ENCODE measurements around the gene MRPL47. TPM values are rescaled to one million over a fixed set of nuclear protein-coding genes. Genes with fewer than 3 reads are reported as not detected.
"Not testable (repeated sequence)": the region's sequence is repeated elsewhere in the genome, so short reads cannot be mapped to it uniquely, and the experiment has no call there.

MRPL47 gene
- 39.4 and 41.0 TPM in 2 replicates for total RNA-seq
- 30.2 TPM for polyA plus RNA-seq (2012)

DNA sequence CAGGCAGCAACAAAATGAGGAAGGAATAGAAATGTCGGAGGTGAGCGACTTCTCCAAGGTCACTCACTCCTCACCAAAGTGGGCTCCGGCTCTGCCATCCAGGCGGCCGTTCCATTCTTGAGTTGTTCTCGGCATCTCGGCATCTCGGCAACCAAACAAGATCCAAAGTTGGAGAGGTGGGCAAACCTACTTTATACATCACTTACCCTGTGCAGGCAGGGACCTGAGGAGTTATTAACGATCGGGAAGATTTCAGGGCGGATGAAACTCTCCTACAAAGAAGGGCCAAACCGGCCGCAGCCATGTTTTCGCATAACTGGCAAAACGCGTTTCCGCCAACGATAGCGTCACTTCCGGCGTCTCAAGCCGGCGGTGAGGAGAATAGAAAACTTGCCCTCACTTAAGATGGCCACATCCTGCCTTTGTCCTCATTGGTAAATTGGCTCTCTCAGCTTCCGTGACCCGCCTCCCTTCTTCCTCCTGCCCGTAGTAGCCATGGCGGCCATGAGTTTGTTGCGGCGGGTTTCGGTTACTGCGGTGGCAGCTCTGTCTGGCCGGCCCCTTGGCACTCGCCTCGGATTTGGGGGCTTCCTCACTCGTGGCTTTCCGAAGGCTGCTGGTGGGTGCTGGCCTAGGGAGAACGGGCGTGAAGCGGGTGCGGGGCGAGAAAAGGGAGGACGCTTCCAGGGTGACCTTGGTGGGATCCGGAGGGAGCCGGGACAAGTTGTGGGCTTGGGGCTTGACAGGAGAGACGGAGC is at the start of gene MRPL47, which contains the start of gene NDUFB5:
MRPL47 (minus strand) TSS at position 318 of the 758 bp plus-strand sequence; CDS start at position 304, 14 bp downstream.
NDUFB5 (plus strand) TSS at position 474 of the 758 bp plus-strand sequence; CDS start at position 496, 22 bp downstream.
- DNase-seq (ENCODE audit: low read depth) = peak; percentile 98

- peak; percentile 85 for DNase-seq (ENCODE audit: low read depth)
Observed at GRCh38 chr3:179653096-179653797, 48.8 kb upstream of the MRPL47 start.

GRCh38 chr3:179652447-179653095 is 48.1 kb upstream of the MRPL47 start, which contains the start of gene USP13:
USP13 (plus strand) TSS chr3:179653040; CDS start chr3:179653226, 186 bp downstream.
- peak; percentile 86 for DNase-seq (ENCODE audit: low read depth)

DNA sequence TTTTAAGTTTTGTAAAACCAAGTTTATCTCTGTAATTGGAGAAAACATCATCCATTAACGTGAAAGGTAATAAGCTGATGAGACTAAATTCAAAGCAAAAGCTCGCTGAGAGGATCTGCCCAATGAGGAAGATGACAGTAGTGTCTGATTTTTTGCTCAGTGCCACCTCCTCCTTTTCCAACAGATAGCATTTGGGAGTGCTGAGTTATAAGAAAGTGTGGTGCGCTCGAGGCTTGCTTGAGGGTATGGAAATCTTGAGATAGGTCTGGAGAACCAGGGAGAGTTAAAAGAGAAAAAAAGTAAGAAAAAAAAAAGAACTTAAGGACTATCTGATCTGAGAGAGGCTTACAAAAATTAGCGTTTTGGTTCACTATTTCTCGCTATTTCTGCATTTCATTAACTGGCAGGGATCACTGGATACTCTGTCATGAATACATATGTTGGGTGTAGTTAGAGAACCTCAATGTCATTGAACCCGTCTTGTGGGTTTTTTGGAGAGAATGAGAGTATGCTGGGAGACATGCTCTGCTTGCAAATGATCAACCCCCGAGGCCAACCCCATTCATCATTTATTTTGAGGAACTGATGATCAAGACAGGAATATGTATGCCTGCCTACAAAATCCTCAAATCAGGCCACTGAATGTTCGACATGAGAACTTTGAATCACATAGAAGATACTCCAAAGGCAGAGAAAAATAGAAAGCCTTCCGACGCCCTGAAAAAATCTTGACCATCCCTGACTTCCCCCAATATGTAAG is 47.4 kb upstream of the MRPL47 start:
- DNase-seq (ENCODE audit: low read depth) = no peak

- no peak for DNase-seq (ENCODE audit: low read depth)
Observed at GRCh38 chr3:179646177-179646576, 41.7 kb upstream of the MRPL47 start.

DNA sequence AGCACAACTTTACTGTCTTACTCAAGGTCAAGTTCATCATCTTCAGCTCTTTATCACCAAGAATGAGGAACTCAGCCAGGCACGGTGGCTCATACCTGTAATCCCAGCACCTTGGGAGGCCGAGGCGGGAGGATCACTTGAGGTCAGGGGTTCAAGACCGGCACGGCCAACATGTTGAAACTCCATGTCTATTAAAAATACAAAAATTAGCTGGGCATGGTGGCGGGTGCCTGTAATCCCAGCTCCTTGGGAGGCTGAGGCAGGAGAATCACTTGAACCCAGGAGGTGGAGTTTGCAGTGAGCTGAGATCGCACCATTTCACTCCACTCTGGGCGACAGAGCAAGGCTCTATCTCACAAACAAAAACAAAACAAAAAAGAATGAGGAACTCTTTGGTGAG is 39.4 kb upstream of the MRPL47 start:
- not testable (repeated sequence) for DNase-seq (ENCODE audit: low read depth)

- DNase-seq (ENCODE audit: low read depth) = no peak
Observed at GRCh38 chr3:179642871-179643270, 38.4 kb upstream of the MRPL47 start.

DNA sequence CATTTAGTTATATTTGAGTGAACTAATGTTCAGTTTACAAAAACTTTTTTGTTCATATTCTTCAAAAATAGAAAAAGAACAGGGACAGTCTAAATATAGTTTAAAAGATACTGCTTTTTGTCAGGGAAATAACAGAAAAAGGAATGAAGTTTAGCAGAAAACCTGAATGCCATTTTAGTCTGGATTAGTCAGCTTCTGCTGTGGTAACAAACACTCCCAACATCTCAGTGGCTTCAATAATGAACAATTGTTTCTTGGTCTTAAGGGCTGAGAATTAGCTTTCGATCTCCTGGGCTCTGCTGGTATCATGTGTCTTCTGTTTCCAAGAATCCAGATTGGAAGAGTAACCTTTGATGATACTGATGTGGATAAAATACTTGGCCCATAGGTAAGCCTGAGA is 36.0 kb upstream of the MRPL47 start:
- DNase-seq (ENCODE audit: low read depth) = no peak

GRCh38 chr3:179630753-179631451 is 26.5 kb upstream of the MRPL47 start:
- no peak for DNase-seq (ENCODE audit: low read depth)

- peak; percentile 17 for DNase-seq (ENCODE audit: low read depth)
Observed at GRCh38 chr3:179624451-179624850, 20.0 kb upstream of the MRPL47 start.

DNA sequence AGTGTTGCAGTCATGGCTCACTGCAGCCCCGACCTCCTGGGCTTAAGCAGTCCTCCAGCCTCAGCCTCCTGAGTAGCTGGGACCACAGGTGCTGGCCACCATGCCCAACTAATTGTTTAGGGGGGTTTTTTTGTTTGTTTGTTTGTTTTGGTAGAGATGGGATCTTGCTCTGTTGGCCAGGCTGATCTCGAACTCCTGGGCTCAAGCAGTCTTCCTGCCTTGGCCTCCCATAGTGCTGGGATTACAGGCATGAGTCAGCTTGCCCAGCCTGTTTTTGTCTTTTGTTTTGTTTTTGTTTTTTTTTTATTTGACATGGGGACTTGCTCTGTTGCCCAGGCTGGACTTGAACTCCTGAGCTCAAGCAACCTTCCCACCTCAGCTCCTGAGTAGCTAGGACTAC is 17.6 kb upstream of the MRPL47 start:
- DNase-seq (ENCODE audit: low read depth) = no peak

- no peak for DNase-seq (ENCODE audit: low read depth)
Observed at GRCh38 chr3:179615458-179616173, 11.2 kb upstream of the MRPL47 start.

GRCh38 chr3:179613807-179614206 is 9.4 kb upstream of the MRPL47 start:
- peak; percentile 13 for DNase-seq (ENCODE audit: low read depth)

DNA sequence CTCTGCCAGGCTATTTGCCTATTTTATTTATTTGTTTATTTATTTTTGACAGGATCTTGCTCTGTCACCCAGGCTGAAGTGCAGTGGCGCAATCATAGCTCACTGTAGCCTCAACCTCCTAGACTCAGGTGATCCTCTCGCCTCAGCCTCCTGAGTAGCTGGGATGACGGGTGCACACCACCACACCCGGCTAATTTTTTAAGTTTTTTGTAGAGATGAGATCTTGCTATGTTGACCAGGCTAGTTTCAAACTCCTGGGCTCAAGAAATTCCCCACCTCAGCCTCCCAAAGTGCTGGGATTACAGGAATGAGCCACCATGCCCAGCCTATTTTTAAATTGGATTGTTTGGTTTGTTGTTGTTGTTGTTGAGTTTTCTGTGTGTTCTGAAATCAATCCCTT is 5.6 kb upstream of the MRPL47 start:
- DNase-seq (ENCODE audit: low read depth) = no peak

DNA sequence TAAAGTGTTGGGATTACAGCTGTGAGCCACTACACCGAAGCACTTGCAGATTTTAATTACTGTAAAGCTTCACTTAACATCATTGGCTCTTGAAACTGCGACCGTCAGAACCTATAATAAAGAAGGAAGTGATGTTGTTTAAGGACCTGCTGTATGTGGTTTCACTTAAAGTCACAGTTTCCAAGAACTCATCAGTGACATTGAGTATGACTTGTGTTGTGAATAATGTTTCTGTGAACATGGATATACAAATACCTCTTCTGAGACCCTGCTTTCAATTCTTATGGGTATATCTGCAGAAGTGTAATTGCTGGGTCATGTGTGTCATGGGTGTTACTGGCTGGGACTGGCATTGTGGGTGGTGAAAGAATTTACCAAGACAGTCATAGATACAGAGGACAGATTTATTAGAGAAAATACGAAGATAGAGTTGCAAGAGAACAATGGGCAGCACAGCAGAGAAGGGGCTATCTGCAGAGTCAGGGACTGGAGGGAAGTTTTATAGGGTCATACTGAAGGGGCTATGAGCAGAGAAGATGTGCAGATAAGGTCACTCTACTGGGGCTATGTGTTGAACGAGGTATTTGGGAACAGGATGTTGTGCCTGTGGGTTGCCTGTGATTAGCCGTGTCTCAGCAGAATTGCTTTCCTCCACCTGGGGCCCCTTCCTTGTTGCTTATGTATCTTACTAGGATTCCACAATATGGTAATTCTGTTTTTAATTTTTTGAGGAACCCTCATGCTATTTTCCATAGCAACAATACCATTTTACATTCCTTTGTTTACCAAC is 4.7 kb upstream of the MRPL47 start:
- no peak for DNase-seq (ENCODE audit: low read depth)

GRCh38 chr3:179606534-179607085 is 2.2 kb upstream of the MRPL47 start:
- no peak for DNase-seq (ENCODE audit: low read depth)

GRCh38 chr3:179603831-179604230 is 607 bp downstream of the MRPL47 start:
- DNase-seq (ENCODE audit: low read depth) = no peak

GRCh38 chr3:179603321-179603720 is 1.1 kb downstream of the MRPL47 start:
- no peak for DNase-seq (ENCODE audit: low read depth)

DNA sequence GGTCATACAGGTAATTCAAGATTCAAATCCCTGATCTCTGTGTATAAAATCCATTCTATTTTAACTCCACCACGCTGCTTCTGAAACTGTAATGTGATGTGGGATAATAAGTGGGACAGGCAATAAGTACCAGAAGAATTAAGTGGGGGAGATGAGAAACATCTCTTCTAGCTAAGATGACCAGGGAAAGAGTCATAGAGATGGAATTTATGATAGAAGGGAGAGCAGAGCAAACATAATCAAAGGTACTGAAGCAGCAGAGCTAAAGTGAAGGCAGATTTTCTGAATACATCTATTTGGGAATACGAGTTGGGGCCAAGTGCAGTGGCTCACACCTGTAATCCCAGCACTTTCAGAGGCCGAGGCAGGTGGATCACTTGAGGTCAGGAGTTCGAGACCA is 4.9 kb downstream of the MRPL47 start:
- no peak for DNase-seq (ENCODE audit: low read depth)
